Gastroesophageal sphincter (tissue), 3 donors: Measurements from ENCODE around the gene PHLDB2.

ENCODE experiments used
- POLR2A ChIP-seq, 2 donors: fragments of 450-650 bp; IDR thresholded peaks; one replicate each; pipeline ENCODE4 v1.6.1; 2017; ENCODE audit warnings: antibody characterized with exemption in 2 of 2, mild to moderate bottlenecking in 2 of 2, moderate library complexity in 1 of 2
- POLR2AphosphoS5 ChIP-seq: sonication (generic); formaldehyde crosslinking; IDR thresholded peaks from one replicate; pipeline ENCODE4 v1.6.1; 2017; ENCODE audit warnings: antibody characterized with exemption
- TF ChIP-seq, protein P1 (sequence below), 4 experiments: fragments of 200-600 bp in 2 of 4; fragments of 450-650 bp in 2 of 4; sonication (generic) in 1 of 4; IDR thresholded peaks; one replicate each; pipeline ENCODE4 v1.5.1; 2017 to 2019; ENCODE audit warnings: antibody characterized with exemption in 4 of 4, mild to moderate bottlenecking in 2 of 4, moderate library complexity in 2 of 4

DNA sequence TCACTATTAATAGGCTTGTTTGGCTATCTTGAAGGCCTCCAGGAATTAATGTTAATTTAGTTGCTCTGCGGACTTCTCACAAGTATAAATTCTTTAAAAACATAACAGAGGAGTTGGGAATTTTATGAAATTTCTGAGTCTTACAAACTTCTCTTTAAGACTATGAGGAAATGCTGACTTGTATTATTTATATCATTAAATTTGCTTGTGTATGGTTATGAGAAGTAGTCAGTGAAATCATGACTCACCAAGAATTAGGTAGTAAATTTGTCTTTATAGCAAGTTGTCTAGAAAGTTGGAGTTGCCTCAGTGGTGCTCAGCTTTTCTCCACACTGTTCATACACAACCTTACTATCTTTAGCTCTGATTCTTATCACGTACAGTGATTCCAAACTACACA, 26.5 kb downstream of the PHLDB2 start:
- TF ChIP-seq, protein P1, sequence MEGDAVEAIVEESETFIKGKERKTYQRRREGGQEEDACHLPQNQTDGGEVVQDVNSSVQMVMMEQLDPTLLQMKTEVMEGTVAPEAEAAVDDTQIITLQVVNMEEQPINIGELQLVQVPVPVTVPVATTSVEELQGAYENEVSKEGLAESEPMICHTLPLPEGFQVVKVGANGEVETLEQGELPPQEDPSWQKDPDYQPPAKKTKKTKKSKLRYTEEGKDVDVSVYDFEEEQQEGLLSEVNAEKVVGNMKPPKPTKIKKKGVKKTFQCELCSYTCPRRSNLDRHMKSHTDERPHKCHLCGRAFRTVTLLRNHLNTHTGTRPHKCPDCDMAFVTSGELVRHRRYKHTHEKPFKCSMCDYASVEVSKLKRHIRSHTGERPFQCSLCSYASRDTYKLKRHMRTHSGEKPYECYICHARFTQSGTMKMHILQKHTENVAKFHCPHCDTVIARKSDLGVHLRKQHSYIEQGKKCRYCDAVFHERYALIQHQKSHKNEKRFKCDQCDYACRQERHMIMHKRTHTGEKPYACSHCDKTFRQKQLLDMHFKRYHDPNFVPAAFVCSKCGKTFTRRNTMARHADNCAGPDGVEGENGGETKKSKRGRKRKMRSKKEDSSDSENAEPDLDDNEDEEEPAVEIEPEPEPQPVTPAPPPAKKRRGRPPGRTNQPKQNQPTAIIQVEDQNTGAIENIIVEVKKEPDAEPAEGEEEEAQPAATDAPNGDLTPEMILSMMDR (IDR thresholded peaks at IDR 0.05) = no peak
- TF ChIP-seq POLR2A (IDR thresholded peaks at IDR 0.05) (no peak), POLR2AphosphoS5 (no peak)
